ENCODE results near the gene MRGPRD.

MRGPRD gene

DNA sequence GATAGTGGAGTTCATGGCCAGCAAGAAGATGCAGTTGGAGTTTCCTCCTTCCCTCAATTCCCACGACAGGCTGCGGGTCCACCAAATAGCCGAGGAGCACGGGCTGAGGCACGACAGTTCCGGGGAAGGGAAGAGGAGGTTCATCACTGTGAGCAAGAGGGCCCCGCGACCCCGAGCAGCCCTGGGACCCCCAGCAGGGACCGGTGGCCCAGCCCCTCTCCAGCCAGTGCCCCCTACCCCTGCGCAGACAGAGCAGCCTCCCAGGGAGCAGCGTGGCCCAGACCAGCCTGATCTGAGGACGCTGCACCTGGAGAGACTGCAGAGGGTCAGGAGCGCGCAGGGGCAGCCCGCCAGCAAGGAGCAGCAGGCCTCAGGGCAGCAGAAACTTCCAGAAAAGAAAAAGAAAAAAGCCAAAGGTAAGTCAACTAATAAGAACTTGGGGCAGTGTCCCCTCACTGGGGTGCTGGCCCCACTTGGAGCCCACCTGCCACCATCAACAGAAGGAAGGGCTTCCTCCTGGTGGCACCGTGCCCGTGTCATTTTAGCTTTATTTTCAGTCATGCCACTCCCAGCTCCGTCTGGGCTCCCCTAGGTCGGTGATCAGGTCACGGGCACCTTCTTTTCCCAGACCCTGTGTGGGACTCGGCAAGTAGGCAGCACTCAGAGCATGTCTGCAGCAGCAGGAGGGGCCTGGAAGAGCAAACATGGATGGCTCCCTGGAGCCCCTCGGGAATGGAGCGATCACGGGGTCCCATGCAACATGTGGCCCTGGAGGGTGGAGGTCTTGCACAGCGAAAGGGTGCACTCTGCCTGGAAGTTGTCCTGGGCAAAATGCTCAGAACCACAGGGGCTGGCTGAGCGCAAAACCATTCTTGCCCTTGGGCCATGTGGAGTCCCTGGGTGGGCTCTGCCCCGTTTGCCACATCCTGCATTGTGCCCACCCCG lies 43.8 kb downstream of the MRGPRD start:
- H3K4me3 Mint-ChIP-seq: no peak overlapping the region
- no peaks in the 10 kb centered on the region for H3K4me1 Mint-ChIP-seq (ENCODE audit: low read depth in 2 of 2)
- no peaks in the 10 kb centered on the region for H3K27me3 Mint-ChIP-seq
- peak overlapping the region in 1 of 2 donors; percentile 60 for H3K27ac Mint-ChIP-seq
- H3K36me3 Mint-ChIP-seq (ENCODE audit: insufficient read depth): peaks cover 13% of the 10 kb centered on the region
- no peaks in the 10 kb centered on the region for H3K9me3 Mint-ChIP-seq
- DNase-seq (no peak), ATAC-seq (replicated peaks) (no peak)

DNA sequence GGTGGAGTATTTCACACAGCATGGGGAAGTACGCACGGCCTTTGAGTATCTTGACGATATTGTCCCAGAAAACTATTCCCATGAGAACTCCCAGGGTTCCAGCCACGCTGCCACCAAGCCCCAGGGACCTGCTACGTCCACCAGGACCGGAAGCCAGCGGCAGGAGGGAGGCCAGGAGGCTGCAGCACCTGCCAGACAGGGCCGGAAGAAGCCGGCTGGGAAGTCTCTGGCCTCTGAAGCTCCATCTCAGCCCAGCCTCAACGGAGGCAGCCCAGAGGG lies 44.5 kb downstream of the MRGPRD start:
- H3K9me3 Mint-ChIP-seq: no peaks in the 10 kb centered on the region

DNA sequence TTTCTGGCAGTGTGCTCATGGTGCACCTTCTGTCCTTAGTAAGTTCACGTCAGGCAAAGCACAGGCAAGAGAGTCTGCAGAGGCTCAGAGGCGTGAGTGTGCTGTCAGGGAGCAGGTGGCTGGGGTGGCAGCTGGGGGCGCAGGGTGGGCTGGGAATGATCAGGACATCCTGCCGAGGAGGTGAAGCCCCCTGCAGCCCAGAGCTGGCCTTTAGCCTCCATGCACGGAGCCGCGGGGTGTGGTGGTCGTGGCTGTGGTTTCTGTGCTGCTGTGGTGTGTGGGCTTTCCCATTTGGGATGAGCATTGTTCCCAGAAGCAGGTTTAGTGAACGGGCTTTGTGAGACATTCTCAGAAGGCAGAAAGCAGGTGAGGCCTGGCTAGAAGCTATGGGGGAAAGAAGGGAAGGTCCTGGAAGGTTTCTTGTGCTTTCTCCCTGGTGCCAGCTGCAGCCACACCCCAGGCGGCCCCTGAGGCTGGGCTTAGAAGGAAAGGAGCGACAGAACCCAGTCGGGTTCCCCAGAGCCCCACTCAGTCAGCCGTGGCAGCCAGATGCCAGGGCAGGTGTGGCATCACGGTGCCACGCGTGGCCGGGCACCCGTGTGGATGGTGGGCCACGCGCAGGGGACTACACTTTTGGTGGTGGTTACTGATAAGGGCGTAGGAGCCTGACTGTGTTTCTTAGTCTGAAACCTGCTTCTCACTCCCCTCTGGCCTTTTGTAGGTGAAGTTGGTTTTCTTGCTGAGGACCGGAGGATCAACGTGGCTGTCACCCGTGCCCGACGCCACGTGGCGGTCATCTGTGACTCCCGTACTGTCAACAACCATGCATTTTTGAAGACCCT lies 45.0 kb downstream of the MRGPRD start:
- no peak for ATAC-seq (replicated peaks)

More for the DNA sequence above, 44.5 kb downstream of the MRGPRD start:
- ATAC-seq (replicated peaks) (no peak), DNase-seq (no peak)
- Mint-ChIP-seq H3K27me3 (no peaks in the 10 kb centered on the region), H3K4me3 (no peak overlapping the region), H3K4me1 (ENCODE audit: low read depth in 2 of 2) (no peaks in the 10 kb centered on the region), H3K27ac (no peak overlapping the region), H3K36me3 (ENCODE audit: insufficient read depth) (peaks cover 13% of the 10 kb centered on the region)

DNA sequence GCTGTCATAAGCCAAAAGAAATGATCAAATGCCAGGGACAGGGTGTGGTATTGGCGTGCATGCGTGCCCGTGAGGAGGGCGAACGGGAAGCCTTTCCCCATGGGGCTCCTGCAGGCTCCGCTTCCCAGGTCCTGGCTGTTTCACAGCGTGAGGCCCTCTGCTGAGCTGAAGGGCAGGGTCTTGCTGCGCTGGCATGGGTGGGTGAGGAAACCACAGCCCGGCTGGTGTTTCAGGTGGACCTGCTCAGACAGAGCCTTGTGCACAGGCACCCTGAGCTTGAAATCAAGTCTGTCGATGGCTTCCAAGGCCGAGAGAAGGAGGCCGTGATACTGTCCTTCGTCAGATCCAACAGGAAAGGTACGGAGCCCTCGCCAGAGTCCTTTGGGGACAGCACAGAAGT lies 45.7 kb downstream of the MRGPRD start:
- no peaks in the 10 kb centered on the region for H3K9me3 Mint-ChIP-seq
- DNase-seq (no peak), ATAC-seq (replicated peaks) (no peak)
- peaks cover 17% of the 10 kb centered on the region for H3K36me3 Mint-ChIP-seq (ENCODE audit: insufficient read depth)
- H3K27ac Mint-ChIP-seq: no peak overlapping the region
- H3K4me3 Mint-ChIP-seq: no peak overlapping the region
- H3K27me3 Mint-ChIP-seq: no peaks in the 10 kb centered on the region
- no peaks in the 10 kb centered on the region for H3K4me1 Mint-ChIP-seq (ENCODE audit: low read depth in 2 of 2)

More for the DNA sequence above, 45.0 kb downstream of the MRGPRD start:
- peaks cover 17% of the 10 kb centered on the region for H3K36me3 Mint-ChIP-seq (ENCODE audit: insufficient read depth)
- DNase-seq: no peak
- H3K9me3 Mint-ChIP-seq: no peaks in the 10 kb centered on the region
- H3K4me3 Mint-ChIP-seq: no peak overlapping the region
- no peaks in the 10 kb centered on the region for H3K4me1 Mint-ChIP-seq (ENCODE audit: low read depth in 2 of 2)
- no peak overlapping the region for H3K27ac Mint-ChIP-seq
- no peaks in the 10 kb centered on the region for H3K27me3 Mint-ChIP-seq

DNA sequence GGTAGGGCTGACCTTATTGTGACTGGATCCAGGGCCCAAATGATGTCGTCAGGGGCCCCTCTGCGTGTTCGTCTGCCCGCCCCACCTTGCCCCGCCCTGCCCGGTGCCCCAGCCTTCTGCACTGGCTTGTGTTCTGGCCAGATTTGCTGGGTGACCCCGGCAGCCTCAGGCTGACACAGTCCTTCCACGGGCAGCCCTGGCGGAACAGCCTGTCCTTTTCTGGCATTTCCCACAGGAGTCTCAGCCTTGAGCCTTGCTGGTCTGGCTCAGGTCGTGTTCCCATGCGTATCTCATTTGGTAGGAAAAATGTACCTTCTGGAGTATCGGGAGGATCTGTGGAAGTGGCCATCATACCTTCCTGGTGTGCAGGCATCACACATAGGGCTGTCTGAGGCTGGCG lies 46.1 kb downstream of the MRGPRD start:
- Mint-ChIP-seq H3K9me3 (no peaks in the 10 kb centered on the region), H3K27me3 (no peaks in the 10 kb centered on the region), H3K4me1 (ENCODE audit: low read depth in 2 of 2) (no peaks in the 10 kb centered on the region), H3K4me3 (no peak overlapping the region), H3K27ac (no peak overlapping the region), H3K36me3 (ENCODE audit: insufficient read depth) (peaks cover 17% of the 10 kb centered on the region)
- DNase-seq: no peak
- ATAC-seq (replicated peaks): no peak

DNA sequence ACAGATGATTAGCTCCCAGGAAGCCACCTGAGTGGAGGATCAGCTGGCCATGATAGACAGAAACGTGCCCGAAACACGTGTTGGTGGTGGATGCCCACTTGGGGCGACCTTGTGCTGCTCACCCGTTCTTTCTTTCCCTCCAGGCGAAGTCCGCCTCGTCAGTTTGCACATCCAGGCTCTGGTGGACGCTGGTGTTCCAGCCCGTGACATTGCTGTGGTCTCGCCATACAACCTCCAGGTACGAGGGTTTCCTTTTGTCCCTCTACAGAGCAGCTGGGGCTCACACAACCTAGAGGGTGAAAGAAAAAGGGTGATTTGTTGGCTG lies 46.5 kb downstream of the MRGPRD start:
- H3K4me3 Mint-ChIP-seq: no peak overlapping the region
- no peaks in the 10 kb centered on the region for H3K4me1 Mint-ChIP-seq (ENCODE audit: low read depth in 2 of 2)
- ATAC-seq (replicated peaks): no peak
- H3K27ac Mint-ChIP-seq: no peak overlapping the region
- H3K36me3 Mint-ChIP-seq (ENCODE audit: insufficient read depth): peaks cover 17% of the 10 kb centered on the region
- no peaks in the 10 kb centered on the region for H3K27me3 Mint-ChIP-seq
- H3K9me3 Mint-ChIP-seq: no peaks in the 10 kb centered on the region
- no peak for DNase-seq

DNA sequence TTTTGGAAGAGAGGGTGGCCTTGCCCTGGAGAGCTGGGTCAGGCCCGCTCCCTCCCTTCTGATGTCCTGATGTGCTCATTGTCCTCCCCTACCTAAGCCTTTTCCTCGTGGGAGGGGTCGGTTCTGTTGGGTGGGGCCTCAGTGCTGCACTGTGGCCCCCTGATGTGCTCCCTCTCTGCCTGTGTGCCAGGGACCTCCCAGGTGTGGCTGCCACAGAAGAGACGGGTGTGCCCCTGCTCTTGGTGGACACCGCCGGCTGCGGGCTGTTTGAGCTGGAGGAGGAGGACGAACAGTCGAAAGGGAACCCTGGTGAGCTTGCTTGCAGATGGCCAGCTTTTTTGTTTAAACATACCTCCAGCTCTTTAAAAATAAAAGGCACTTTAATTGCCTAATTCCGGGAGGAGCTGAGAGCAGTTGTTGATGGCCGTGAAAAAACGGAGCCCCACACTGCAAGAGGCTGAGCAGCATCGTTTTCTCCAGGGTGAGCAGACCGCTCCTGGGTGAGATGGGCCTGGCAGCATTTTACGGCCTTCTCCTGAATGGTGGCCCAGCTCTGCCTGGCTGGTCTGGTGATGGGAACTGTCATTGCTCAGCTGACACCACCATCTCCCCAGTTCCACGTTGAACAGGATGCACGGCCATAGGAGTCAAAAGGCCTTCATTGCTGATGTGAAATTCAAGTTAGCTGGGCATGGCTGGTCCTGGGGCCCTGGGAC lies 47.0 kb downstream of the MRGPRD start:
- H3K36me3 Mint-ChIP-seq (ENCODE audit: insufficient read depth): peaks cover 12% of the 10 kb centered on the region
- no peaks in the 10 kb centered on the region for H3K9me3 Mint-ChIP-seq
- ATAC-seq (replicated peaks) (no peak), DNase-seq (no peak)
- no peaks in the 10 kb centered on the region for H3K4me1 Mint-ChIP-seq (ENCODE audit: low read depth in 2 of 2)
- H3K4me3 Mint-ChIP-seq: no peak overlapping the region
- no peak overlapping the region for H3K27ac Mint-ChIP-seq
- no peaks in the 10 kb centered on the region for H3K27me3 Mint-ChIP-seq

DNA sequence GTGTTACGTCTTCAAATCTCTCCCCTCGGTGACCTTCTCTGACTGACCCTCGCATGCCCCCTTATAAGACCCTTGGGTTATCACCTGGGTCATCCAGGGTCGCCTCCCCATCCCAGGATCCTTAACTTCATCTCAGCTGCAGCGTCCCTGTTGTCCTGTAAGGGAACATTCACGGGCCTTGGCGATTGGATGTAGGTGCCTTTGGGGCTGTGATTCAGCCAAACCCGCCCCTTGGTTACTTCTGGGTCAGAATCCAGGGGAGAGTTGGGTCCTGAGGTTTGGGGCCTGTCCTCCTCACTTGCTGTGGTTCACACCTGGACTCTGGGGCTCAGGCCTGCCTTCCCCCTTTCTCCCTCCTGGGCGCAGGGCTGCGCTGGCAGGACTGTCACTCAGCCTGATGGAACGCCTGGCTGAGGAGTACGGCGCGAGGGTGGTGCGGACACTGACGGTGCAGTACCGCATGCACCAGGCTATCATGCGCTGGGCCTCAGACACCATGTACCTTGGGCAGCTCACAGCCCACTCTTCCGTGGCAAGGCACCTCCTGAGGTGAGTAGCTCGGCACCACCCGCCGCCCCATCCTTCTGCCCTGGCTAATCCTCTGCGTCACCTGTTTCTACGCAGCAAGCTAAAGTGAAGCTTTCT lies 47.7 kb downstream of the MRGPRD start:
- H3K27ac Mint-ChIP-seq: no peak overlapping the region
- no peak overlapping the region for H3K4me3 Mint-ChIP-seq
- no peaks in the 10 kb centered on the region for H3K27me3 Mint-ChIP-seq
- DNase-seq: no peak
- no peaks in the 10 kb centered on the region for H3K9me3 Mint-ChIP-seq
- peaks cover 12% of the 10 kb centered on the region for H3K36me3 Mint-ChIP-seq (ENCODE audit: insufficient read depth)
- H3K4me1 Mint-ChIP-seq (ENCODE audit: low read depth in 2 of 2): no peaks in the 10 kb centered on the region
- ATAC-seq (replicated peaks): no peak

DNA sequence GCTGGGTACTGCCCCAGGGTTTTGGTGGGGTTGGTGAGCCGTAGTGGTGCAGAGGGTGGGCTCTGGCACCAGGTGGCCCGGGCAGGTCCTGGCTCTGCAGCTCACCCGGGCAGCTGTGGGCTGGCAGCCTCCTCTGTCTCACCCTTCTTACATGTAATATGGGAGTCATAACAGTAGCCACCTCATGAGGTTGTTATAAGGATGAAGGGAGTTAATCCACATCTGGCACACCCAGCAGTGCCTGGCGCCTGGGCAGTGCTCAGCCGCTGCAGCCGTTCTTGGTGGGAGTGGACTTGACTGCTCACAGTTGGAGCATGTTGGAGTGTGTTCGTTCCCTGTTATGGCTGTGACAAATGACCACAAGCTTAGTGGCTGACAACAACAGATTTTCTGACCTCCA lies 48.4 kb downstream of the MRGPRD start:
- Mint-ChIP-seq H3K27ac (no peak overlapping the region), H3K27me3 (no peaks in the 10 kb centered on the region), H3K4me3 (no peak overlapping the region), H3K9me3 (no peaks in the 10 kb centered on the region), H3K4me1 (ENCODE audit: low read depth in 2 of 2) (no peaks in the 10 kb centered on the region), H3K36me3 (ENCODE audit: insufficient read depth) (peaks cover 12% of the 10 kb centered on the region)
- ATAC-seq (replicated peaks) (no peak), DNase-seq (no peak)

DNA sequence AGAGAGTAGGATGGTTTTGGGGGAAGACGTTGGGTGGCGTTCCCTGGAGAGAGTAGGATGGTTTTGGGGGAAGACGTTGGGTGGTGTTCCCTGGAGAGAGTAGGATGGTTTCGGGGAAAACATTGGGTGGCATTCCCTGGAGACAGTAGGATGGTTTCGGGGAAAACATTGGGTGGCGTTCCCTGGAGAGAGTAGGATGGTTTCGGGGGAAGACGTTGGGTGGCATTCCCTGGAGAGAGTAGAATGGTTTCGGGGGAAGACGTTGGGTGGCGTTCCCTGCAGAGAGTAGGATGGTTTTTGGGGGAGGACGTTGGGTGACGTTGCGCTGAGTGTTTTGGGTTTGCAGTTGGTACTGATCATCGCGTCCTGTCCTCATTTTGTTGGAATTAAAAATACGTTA lies 48.9 kb downstream of the MRGPRD start:
- H3K27me3 Mint-ChIP-seq: no peaks in the 10 kb centered on the region
- DNase-seq: no peak
- no peaks in the 10 kb centered on the region for H3K9me3 Mint-ChIP-seq
- no peak overlapping the region for H3K27ac Mint-ChIP-seq
- peaks cover 14% of the 10 kb centered on the region for H3K36me3 Mint-ChIP-seq (ENCODE audit: insufficient read depth)
- no peak overlapping the region for H3K4me3 Mint-ChIP-seq
- no peak for ATAC-seq (replicated peaks)
- no peaks in the 10 kb centered on the region for H3K4me1 Mint-ChIP-seq (ENCODE audit: low read depth in 2 of 2)

DNA sequence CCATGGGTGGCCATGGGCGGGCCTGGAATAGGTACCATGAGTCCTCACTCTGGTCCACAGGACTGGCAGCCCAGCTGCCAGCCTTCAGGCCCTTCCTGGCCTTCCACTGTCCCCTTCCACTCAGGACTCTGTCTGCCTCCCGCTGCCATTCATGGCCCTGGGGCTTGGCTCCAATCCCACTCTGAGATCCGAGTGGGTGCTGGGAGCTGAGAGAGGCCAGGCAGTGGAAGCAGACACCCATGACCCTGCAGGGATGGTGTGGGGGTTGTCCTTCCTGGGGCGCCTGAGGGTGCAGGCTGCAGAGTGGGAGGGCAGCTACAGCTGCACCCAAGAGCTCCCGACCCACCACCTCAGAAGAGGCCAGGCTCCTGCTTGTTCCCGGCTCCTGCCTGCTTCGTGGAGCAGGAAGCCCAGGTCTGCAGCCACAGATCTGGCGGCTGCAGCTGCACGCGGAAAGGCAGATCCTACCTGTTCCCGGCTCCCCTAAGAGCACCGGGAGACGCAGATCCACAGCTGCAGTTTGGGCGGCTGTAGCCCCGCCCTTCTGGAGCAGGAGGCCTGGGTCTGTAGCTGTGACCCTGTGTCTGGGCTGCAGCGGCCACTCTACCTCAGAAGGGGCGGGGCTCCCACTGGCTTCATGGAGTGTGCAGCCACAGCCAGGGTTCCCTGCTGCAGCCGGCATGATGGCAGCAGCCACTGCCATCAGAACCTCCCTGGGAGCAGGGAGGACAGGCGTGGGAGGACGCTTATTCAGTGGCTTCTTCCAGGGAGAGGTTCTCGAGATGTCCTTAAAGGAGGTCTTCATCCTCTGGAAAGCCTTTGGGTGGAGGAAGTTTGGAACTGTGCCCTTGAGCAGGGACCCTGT lies 49.6 kb downstream of the MRGPRD start:
- H3K4me1 Mint-ChIP-seq (ENCODE audit: low read depth in 2 of 2): no peaks in the 10 kb centered on the region
- H3K27me3 Mint-ChIP-seq: no peaks in the 10 kb centered on the region
- DNase-seq (no peak), ATAC-seq (replicated peaks) (no peak)
- H3K36me3 Mint-ChIP-seq (ENCODE audit: insufficient read depth): peaks cover 21% of the 10 kb centered on the region
- no peak overlapping the region for H3K4me3 Mint-ChIP-seq
- no peak overlapping the region for H3K27ac Mint-ChIP-seq
- peaks cover 0 to under 1% of the 10 kb centered on the region in 2 donors for H3K9me3 Mint-ChIP-seq

All from effector memory CD8-positive, alpha-beta T cell (primary cell).